Astrocyte (in vitro differentiated cells and primary cell): Measurements from ENCODE around the gene TMEM184B.

Experiments used
- EZH2 ChIP-seq: IDR thresholded peaks from 2 replicates; pipeline ENCODE4 v1.6.1; 2012; ENCODE audit warnings: mild to moderate bottlenecking, low read length, inconsistent platforms; ENCODE audit not compliant: insufficient read depth
- TF ChIP-seq, protein P1 (sequence below): IDR thresholded peaks from 2 replicates; pipeline ENCODE4 v1.5.1; 2011; ENCODE audit warnings: low read depth, mild to moderate bottlenecking, inconsistent platforms, low read length, moderate library complexity; ENCODE audit not compliant: insufficient read depth

- TF ChIP-seq, protein P1, sequence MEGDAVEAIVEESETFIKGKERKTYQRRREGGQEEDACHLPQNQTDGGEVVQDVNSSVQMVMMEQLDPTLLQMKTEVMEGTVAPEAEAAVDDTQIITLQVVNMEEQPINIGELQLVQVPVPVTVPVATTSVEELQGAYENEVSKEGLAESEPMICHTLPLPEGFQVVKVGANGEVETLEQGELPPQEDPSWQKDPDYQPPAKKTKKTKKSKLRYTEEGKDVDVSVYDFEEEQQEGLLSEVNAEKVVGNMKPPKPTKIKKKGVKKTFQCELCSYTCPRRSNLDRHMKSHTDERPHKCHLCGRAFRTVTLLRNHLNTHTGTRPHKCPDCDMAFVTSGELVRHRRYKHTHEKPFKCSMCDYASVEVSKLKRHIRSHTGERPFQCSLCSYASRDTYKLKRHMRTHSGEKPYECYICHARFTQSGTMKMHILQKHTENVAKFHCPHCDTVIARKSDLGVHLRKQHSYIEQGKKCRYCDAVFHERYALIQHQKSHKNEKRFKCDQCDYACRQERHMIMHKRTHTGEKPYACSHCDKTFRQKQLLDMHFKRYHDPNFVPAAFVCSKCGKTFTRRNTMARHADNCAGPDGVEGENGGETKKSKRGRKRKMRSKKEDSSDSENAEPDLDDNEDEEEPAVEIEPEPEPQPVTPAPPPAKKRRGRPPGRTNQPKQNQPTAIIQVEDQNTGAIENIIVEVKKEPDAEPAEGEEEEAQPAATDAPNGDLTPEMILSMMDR: no peak
- no peak for TF ChIP-seq EZH2
Observed at GRCh38 chr22:38180841-38181452, 91.9 kb downstream of the TMEM184B start.
